HPDE6-E6E7 (cell line): ENCODE data around the gene GPC5.
"Not testable (repeated sequence)": the region's sequence is repeated elsewhere in the genome, so short reads cannot be mapped to it uniquely, and the experiment has no call there.

ENCODE experiments used
- DNase-seq: peaks from one replicate; pipeline ENCODE4 v3.0.0; 2011; ENCODE audit warnings: missing footprints; ENCODE audit errors: extremely low spot score

GPC5 gene

DNA sequence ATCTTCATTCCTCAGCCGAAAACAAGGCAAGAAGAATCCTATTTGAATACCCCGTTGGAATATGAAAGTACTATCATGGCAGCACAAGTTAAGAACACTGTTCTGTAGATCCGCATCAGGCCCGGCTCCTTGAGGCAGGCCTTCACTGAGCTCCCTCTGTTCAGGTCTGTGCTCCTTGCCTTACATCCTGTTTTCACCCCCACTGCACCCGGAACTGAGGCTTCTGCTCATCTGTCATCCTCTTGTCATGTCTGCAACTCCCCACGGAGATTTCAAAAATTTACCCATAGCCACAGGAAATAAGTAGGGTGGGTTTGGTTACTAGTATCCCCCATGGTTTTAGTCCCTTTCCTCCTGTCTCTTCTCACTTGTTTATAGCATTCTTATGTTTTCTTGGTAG is 861.9 kb downstream of the GPC5 start:
- no peak for DNase-seq

DNA sequence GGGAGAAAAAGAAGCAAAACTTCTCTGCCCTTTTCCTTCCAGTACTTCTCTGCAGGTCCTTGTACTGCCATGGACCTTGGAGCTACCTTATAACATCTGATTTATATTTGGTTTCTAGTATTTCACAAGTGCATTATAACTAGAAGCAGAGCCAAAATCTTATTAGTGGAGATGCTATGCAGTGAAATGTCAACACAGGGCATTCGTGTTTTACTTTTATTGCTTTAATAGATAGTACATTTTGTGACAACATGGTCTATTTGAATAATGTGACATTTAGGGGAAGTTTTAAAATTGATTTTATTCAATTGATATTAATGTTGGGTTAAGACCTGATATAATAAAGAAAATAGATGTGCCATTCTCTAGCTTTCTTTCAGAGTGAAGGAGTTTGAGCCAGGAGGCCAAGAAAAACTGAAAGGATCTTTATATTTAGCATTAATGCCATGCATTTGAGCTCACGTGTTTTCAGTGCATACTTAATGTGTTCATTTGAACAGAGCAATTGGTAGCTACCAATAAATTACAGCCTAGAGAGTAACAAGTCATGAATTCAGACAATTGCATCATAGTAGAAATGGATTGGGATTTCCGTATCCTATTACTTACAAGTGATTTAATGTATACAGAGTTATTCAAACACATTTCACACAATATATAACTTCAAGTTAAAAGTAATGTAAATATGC is 863.8 kb downstream of the GPC5 start:
- DNase-seq: no peak

GRCh38 chr13:92265408-92265807 is 867.0 kb downstream of the GPC5 start:
- DNase-seq: no peak

- no peak for DNase-seq
Observed at GRCh38 chr13:92270990-92271389, 872.6 kb downstream of the GPC5 start.

DNA sequence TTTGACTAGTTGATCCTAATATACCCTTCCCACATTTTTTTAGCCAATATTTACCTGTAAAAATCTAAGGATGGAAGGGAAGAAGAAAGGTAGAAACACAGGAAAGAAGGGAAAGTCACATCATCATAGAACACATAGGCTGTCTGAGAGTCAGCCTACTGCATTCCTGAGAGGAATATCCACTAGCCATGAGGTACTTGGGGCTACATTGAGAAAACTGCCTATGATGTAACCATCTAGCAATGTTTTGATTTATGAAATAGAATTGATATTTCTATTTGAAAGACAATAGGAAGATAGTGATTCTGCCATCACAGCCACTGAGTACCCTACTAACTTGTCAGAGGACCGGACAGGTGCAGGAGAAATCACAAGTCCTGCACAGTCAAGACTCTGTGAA is 873.8 kb downstream of the GPC5 start:
- no peak for DNase-seq

DNA sequence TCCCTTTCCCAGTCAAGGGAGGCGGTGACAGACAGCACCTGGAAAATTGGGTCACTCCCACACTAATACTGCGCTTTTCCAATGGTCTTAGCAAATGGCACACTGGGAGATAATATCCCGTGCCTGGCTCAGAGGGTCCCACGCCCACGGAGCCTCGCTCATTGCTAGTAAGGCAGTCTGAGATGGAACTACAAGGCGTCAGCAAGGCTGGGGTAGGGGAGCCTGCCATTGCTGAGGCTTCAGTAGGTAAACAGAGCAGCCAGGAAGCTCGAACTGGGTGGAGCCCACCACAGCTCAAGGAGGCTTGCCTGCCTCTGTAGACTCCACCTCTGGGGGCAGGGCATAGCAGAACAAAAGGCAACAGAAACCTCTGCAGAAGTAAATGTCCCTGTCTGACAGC is 882.6 kb downstream of the GPC5 start:
- DNase-seq: not testable (repeated sequence)

DNA sequence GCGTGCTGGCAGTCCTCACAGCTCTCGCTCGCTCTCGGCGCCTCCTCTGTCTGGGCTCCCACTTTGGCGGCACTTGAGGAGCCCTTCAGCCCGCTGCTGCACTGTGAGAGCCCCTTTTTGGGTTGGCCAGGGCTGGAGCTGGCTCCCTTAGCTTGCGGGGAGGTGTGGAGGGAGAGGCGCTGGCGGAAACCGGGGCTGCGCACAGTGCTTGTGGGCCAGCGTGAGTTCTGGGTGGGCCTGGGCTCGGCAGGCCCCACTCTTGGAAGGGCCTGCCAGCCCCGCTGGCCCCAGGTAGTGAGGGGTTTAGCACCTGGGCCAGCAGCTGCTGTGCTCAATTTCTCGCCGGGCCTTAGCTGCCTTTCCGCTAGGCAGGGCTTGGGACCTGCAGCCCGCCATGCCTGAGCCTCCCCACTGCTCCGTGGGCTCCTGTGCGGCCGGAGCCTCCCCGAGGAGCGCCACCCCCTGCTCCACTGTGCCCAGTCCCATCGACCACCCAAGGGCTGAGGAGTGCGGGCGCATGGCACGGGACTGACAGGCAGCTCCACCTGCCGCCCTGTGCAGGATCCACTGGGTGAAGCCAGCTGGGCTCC is 892.4 kb downstream of the GPC5 start:
- not testable (repeated sequence) for DNase-seq

DNA sequence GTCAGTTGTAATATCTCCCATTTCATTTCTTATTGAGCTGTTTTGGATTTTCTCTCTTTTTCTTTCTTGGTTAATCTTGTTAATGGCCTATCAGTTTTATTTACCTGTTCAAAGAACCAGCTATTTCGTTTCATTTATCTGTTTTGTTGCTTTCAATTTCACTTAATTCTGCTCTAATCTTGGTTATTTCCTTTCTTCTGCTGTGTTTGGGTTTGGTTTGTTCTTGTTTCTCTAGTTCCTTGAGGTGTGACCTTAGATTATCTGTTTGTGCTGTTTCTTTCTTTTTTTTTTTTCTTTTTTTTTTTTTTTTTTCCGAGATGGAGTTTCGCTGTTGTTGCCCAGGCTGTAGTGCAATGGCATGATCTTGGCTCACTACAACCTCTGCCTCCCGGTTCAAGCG is 896.1 kb downstream of the GPC5 start:
- not testable (repeated sequence) for DNase-seq

GRCh38 chr13:92296154-92296671 is 897.8 kb downstream of the GPC5 start:
- not testable (repeated sequence) for DNase-seq

DNA sequence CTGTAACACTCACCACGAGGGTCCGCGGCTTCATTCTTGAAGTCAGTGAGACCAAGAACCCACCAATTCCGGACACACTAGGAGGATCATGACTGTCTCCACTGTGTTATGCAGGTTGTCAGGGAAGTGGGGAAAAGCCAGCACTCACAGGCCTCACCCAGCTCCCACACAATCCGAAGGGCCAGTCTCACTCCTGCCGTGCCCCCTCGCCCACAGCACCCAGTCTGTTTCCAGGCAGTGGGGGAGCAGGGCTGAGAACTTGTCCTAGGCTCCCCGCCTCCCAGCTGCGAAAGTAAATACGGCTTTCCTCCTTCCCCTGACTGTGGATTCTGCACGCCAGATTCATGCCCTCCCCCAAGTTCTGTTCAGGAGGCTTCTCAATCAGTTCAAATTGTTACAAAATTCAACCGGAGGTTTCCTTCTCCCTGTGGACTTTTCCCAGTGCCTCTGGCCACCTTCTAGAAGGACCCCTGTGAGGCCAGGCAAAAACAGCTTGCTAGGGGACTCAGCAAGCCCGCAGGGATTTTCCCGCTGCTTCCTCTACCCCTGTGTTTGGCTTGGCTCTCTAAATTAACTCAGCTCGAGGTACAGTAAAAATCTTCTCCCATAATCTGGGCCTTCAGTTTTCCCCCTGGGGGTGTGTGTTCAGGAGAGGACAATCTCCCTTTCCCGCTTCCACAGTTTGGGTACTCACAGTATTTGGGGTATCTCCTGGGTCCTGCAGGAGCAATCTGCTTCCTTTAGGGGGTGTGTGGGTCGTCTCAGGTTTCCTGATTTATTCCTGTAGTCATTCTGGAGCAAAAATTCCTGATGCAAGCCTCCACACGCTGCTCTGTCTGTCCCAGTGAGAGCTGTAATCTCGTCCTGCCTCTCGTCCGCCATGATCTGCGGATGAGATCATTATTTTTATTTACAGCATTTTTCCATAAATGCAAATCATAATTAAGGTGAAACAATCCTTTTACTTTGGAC is 899.8 kb downstream of the GPC5 start:
- no peak for DNase-seq

DNA sequence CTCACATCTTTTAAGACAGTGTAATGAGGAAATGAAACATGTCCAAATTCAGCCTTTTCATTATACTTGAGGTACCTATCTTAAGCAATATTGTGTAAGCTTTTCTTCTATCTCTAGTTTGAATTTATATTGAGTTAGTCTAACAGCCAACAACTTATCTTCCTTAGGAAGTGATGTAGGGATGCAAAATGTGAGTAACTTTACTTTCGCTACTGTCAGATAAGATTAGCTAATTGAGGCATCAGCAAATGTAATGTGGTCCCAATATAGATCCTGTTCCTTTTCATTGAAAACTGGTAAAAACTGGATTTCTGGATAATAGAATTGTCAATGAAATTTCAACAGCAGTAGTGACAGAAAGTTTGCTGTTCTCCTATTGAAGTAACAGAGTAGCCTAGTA is 902.2 kb downstream of the GPC5 start:
- DNase-seq: no peak

DNA sequence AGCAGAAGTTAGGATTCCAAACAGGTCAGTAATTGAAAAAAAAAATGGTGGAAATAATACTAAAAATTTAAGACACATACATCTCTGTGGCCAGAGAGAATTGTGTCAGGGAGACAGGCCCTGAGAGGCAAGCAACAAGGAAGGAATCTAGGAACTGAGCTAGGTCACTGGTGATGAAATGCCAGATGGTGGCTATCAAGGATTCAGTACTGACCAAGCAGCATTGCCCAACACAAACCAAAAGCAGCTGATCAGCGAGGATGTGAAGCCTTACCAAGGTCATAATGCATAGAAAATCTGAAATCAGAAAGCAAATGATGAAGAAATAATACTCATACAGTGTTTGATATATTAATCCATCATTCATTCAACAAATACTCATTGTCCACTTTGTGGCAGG is 905.0 kb downstream of the GPC5 start:
- DNase-seq: no peak

DNA sequence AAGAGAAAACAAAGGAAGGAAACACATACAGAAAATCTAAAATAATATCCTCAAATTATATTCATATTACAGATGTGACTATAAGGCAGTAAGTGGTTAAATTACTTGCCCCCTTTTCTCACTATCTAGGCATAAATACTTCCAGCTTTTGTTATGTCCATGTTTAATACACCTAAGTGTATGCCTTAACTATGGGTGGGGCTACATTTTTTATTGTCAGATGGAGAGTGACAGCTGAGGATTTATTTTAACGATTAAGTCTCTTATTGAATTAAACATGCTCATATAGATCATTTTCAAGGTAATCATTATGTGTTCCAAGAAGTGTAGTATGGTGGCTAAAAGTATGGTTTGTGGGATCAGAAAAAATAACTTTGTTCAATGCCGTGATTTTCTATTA is 909.3 kb downstream of the GPC5 start:
- DNase-seq: no peak

GRCh38 chr13:92312823-92313222 is 914.4 kb downstream of the GPC5 start:
- no peak for DNase-seq

GRCh38 chr13:92313382-92313781 is 915.0 kb downstream of the GPC5 start:
- no peak for DNase-seq

GRCh38 chr13:92315265-92315664 is 916.8 kb downstream of the GPC5 start:
- no peak for DNase-seq

- DNase-seq: no peak
Observed at GRCh38 chr13:92316030-92316429, 917.6 kb downstream of the GPC5 start.

DNA sequence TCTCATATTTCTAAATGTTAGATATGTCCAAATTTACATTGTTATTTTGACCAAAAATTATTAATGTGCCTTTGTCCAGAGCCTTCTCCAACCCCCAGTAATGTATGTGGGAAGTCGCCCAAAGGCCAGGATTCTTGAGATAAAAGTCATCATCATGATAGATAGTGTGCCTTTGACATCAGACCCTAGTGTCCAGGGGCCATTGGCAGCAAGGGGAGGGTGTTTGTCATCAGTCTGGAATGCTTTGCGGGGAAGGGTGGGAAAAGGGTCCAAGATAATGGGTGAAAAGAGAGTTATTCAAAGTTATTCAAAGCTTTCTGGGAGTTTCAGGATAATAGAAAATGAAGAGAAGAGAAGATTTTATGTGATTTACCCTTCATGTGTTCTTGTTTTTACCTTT is 918.6 kb downstream of the GPC5 start:
- no peak for DNase-seq

GRCh38 chr13:92320323-92320722 is 921.9 kb downstream of the GPC5 start:
- DNase-seq: no peak

DNA sequence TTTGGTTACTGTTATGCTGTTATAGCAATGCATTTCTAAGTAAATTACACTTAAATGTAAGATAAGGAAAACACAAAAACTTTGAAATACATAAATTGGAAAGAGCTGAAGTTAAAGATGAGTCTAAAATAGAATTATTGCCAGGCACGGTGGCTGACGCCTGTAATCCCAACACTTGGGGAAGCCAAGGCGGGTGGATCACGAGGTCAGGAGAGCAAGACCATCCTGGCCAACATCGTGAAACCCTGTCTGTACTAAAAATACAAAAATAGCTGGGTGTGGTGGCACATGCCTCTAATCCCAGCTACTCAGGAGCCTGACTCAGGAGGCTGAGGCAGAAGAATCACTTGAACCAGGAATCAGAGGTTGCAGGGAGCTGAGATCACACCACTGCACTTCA is 922.8 kb downstream of the GPC5 start:
- DNase-seq: no peak

GRCh38 chr13:92345627-92346026 is 947.2 kb downstream of the GPC5 start:
- DNase-seq: no peak

DNA sequence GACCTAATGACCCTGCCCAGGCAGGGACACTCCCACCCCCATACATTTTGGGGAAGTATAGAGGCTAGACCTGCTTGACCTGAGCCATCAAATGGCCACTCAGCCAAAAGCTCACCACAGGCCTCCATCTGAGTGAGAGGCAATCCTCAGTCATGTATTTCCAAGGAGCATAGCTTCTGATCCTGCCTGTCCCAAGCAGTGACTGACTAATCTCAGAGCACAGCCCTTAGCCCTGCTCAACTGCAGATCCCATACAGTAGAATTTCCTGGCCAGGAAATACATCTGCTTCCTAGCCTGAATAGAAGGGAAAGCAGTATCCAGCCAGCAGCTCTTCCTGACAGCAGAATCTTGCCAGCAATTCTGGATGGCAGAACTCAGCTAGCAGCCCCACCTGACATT is 947.6 kb downstream of the GPC5 start:
- DNase-seq: no peak
